Ishikawa (cell line): ENCODE results near the gene MAP10.

Experiments used
- CEBPB ChIP-seq: IDR thresholded peaks from 2 replicates; pipeline ENCODE4 v1.6.1; 2012
- CREB1 ChIP-seq: IDR thresholded peaks from 2 replicates; pipeline ENCODE4 v1.6.1; 2012; ENCODE audit warnings: low read depth
- EGR1 ChIP-seq: IDR thresholded peaks from 2 replicates; pipeline ENCODE4 v1.6.1; 2012
- EP300 ChIP-seq: IDR thresholded peaks from 2 replicates; pipeline ENCODE4 v1.6.1; 2012; ENCODE audit warnings: borderline replicate concordance
- FOXM1 ChIP-seq: IDR thresholded peaks from 2 replicates; pipeline ENCODE4 v1.6.1; 2012; ENCODE audit warnings: low read depth, borderline replicate concordance
- NFIC ChIP-seq: IDR thresholded peaks from 2 replicates; pipeline ENCODE4 v1.6.1; 2012
- RAD21 ChIP-seq: IDR thresholded peaks from 2 replicates; pipeline ENCODE4 v1.6.1; 2012; ENCODE audit warnings: low read depth
- REST ChIP-seq: IDR thresholded peaks from 2 replicates; pipeline ENCODE4 v1.6.1; 2012; ENCODE audit warnings: low read depth, mild to moderate bottlenecking
- TAF1 ChIP-seq: IDR thresholded peaks from 2 replicates; pipeline ENCODE4 v1.6.1; 2012; ENCODE audit warnings: low read depth, mild to moderate bottlenecking
- TCF12 ChIP-seq: IDR thresholded peaks from 2 replicates; pipeline ENCODE4 v1.6.1; 2012; ENCODE audit warnings: low read depth
- TEAD4 ChIP-seq: IDR thresholded peaks from 2 replicates; pipeline ENCODE4 v1.6.1; 2012
- YY1 ChIP-seq: IDR thresholded peaks from 2 replicates; pipeline ENCODE4 v1.6.1; 2012; ENCODE audit warnings: low read depth
- ZBTB7A ChIP-seq: IDR thresholded peaks from 2 replicates; pipeline ENCODE4 v1.6.1; 2012; ENCODE audit warnings: low read depth
- TF ChIP-seq, protein P1 (sequence below): IDR thresholded peaks from 2 replicates; pipeline ENCODE4 v1.6.1; 2012
- TF ChIP-seq, protein P2 (sequence below): IDR thresholded peaks from 2 replicates; pipeline ENCODE4 v1.6.1; 2012

Gene MAP10

GRCh38 chr1:232773752-232774151 lies 31.5 kb upstream of the MAP10 start:
- TF ChIP-seq CEBPB: no peak
- TF ChIP-seq ZBTB7A: no peak
- no peak for TF ChIP-seq TAF1
- TF ChIP-seq RAD21: no peak
- TF ChIP-seq, protein P1, sequence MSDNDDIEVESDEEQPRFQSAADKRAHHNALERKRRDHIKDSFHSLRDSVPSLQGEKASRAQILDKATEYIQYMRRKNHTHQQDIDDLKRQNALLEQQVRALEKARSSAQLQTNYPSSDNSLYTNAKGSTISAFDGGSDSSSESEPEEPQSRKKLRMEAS: no peak
- TF ChIP-seq CREB1: no peak
- TF ChIP-seq REST: no peak
- no peak for TF ChIP-seq FOXM1
- TF ChIP-seq YY1: no peak
- no peak for TF ChIP-seq TEAD4

DNA sequence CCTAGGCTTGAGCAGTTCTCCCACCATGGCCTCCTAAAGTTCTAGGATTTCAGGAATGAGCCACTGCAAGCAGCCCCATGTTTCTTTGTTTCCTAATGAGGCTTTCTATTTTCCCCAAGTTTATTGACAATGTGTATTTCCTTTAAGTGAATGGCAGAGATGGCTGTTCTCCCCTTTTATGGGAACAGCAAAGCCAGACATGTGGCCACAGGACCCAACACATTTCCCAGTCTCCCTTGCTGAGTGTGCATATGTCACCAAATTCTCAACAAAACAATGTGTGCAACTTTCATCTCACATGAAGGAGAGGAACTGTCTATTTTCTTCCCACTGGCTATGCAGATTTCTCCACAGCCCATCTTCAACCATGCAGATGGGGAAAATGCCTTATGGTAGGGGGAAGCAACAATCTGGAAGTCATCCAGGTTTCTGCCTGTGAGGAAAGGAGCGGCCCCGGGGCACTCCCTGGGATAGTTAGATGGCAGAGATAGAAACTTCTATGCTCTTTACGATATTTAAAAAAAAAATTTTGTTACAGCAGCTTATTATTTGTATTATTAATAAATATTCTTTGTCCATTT lies 28.6 kb upstream of the MAP10 start:
- TF ChIP-seq YY1: no peak
- TF ChIP-seq NFIC: no peak
- no peak for TF ChIP-seq TAF1
- no peak for TF ChIP-seq TEAD4
- TF ChIP-seq, protein P1: no peak
- no peak for TF ChIP-seq CEBPB
- no peak for TF ChIP-seq TCF12
- no peak for TF ChIP-seq CREB1
- TF ChIP-seq EP300: no peak
- TF ChIP-seq RAD21: no peak
- no peak for TF ChIP-seq REST
- TF ChIP-seq ZBTB7A: no peak
- no peak for TF ChIP-seq FOXM1
- TF ChIP-seq, protein P2, sequence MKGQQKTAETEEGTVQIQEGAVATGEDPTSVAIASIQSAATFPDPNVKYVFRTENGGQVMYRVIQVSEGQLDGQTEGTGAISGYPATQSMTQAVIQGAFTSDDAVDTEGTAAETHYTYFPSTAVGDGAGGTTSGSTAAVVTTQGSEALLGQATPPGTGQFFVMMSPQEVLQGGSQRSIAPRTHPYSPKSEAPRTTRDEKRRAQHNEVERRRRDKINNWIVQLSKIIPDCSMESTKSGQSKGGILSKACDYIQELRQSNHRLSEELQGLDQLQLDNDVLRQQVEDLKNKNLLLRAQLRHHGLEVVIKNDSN: no peak
- TF ChIP-seq EGR1: no peak

DNA sequence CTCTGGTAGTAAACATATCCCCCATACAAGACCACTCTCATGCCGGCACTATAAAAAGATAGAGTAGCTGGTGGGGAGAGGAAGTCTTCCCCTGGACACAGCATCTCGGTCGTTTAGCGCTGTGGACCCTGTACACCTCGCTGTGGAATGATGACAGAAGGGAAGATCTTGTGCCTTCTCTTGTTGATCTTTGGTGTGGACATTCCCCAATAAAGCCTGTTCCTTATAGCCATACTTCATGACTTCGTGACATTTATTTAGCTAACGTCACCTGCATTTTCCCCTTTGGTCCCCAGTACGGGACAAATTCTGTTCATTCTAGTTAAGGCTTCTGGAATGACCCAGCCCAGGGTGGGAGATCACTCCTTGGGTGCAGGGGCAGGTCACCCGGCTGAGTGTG lies 24.9 kb upstream of the MAP10 start:
- TF ChIP-seq FOXM1 (no peak), CEBPB (no peak), TCF12 (no peak), ZBTB7A (no peak), CREB1 (no peak), YY1 (no peak), EP300 (no peak), EGR1 (no peak), NFIC (no peak), REST (no peak)
- TF ChIP-seq, protein P2: no peak
- TF ChIP-seq, protein P1: no peak

DNA sequence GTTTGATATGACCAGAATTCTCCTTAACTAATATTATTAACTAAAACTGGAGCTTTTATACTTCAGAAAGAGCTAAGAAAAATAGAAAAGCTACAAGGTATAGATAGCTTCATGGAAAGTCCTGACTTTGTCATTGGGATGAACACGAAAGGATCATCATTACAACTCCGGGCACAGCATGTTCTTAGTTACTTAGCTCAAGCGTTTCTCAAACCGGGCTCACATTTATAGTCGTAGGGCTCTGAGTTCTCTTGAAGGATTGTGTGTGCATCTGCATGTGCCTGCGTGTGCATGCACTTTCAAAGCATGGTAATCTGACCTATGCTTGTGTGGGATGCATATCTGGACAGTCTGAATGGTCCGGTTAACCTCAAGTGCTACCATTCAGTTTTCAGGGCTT lies 20.4 kb upstream of the MAP10 start:
- TF ChIP-seq NFIC (no peak), FOXM1 (no peak), RAD21 (no peak), EGR1 (no peak)
- TF ChIP-seq, protein P1: no peak
